H1 (cell line): ENCODE measurements around the gene FNIP2.
"Not testable (repeated sequence)": the region's sequence is repeated elsewhere in the genome, so short reads cannot be mapped to it uniquely, and the experiment has no call there.

Source experiments
- ATF2 ChIP-seq: IDR thresholded peaks from 2 replicates; pipeline ENCODE4 v1.6.1; 2012; ENCODE audit warnings: low read length, inconsistent platforms
- CTCF ChIP-seq, 3 experiments: IDR thresholded peaks; 1 replicate in 2 of 3; 2 replicates in 1 of 3; pipeline versions ENCODE4 v1.5.1 to v1.6.1; 2011; ENCODE audit warnings: low read length in 3 of 3, mild to moderate bottlenecking in 3 of 3, inconsistent platforms in 2 of 3, low read depth in 1 of 3, moderate library complexity in 1 of 3; ENCODE audit not compliant: insufficient read depth in 1 of 3; ENCODE audit errors: control extremely low read depth in 1 of 3
- EGR1 ChIP-seq: IDR thresholded peaks from 2 replicates; pipeline ENCODE4 v1.6.1; 2011; ENCODE audit warnings: low read depth, low read length, borderline replicate concordance
- EP300 ChIP-seq, 2 experiments: IDR thresholded peaks; 1 replicate in 1 of 2; 2 replicates in 1 of 2; pipeline ENCODE4 v1.6.1; 2011 to 2012; ENCODE audit warnings: low read depth in 2 of 2, low read length in 2 of 2, mild to moderate bottlenecking in 2 of 2, borderline replicate concordance in 1 of 2, inconsistent platforms in 1 of 2, moderate library complexity in 1 of 2
- HDAC6 ChIP-seq: IDR thresholded peaks from one replicate; pipeline ENCODE4 v1.7.1; 2012; ENCODE audit warnings: low read depth, mild to moderate bottlenecking, inconsistent platforms, low read length, moderate library complexity
- POLR2A ChIP-seq, 2 experiments: IDR thresholded peaks; 1 replicate in 1 of 2; 2 replicates in 1 of 2; pipeline ENCODE4 v1.6.1; 2011; ENCODE audit warnings: low read depth in 2 of 2, low read length in 2 of 2, mild to moderate bottlenecking in 2 of 2; ENCODE audit errors: control extremely low read depth in 1 of 2
- RAD21 ChIP-seq, 2 experiments: IDR thresholded peaks in 1 of 2; conservative IDR thresholded peaks in 1 of 2; 2 replicates each; pipeline ENCODE4 v1.6.1; 2011; ENCODE audit warnings: low read depth in 2 of 2, low read length in 2 of 2, improper control_type of control experiment in 1 of 2, inconsistent platforms in 1 of 2, mild to moderate bottlenecking in 1 of 2, moderate library complexity in 1 of 2
- SUZ12 ChIP-seq: fragments of 200-600 bp; sonication (generic); IDR thresholded peaks from 2 replicates; pipeline ENCODE4 v1.6.1; 2012; ENCODE audit warnings: mild to moderate bottlenecking, inconsistent platforms, low read length, moderate library complexity, mixed read lengths
- YY1 ChIP-seq: IDR thresholded peaks from 2 replicates; pipeline ENCODE4 v1.6.1; 2011; ENCODE audit warnings: low read depth, mild to moderate bottlenecking, low read length
- TF ChIP-seq, protein P1 (sequence below): fragments of 300-600 bp; sonication (generic); IDR thresholded peaks from 2 replicates; pipeline ENCODE4 v1.7.1; 2012; ENCODE audit warnings: low read length, moderate library complexity, mild to moderate bottlenecking, inconsistent platforms; ENCODE audit not compliant: insufficient replicate concordance

- TF ChIP-seq POLR2A (IDR thresholded peaks at IDR 0.05; ENCODE audit: control extremely low read depth in 1 of 2, low read depth in 2 of 2, low read length in 2 of 2); EGR1; SUZ12; CTCF (IDR thresholded peaks at IDR 0.05; ENCODE audit: control extremely low read depth in 1 of 3, insufficient read depth in 1 of 3, low read depth in 1 of 3, low read length in 3 of 3); EP300 (IDR thresholded peaks at IDR 0.05; ENCODE audit: borderline replicate concordance in 1 of 2, low read depth in 2 of 2, low read length in 2 of 2); ATF2; RAD21 (IDR thresholded peaks at IDR 0.05 in 1 of 2, conservative IDR thresholded peaks at IDR 0.05 in 1 of 2; ENCODE audit: low read depth in 2 of 2, low read length in 2 of 2); HDAC6; YY1: not testable (repeated sequence)
- TF ChIP-seq, protein P1, sequence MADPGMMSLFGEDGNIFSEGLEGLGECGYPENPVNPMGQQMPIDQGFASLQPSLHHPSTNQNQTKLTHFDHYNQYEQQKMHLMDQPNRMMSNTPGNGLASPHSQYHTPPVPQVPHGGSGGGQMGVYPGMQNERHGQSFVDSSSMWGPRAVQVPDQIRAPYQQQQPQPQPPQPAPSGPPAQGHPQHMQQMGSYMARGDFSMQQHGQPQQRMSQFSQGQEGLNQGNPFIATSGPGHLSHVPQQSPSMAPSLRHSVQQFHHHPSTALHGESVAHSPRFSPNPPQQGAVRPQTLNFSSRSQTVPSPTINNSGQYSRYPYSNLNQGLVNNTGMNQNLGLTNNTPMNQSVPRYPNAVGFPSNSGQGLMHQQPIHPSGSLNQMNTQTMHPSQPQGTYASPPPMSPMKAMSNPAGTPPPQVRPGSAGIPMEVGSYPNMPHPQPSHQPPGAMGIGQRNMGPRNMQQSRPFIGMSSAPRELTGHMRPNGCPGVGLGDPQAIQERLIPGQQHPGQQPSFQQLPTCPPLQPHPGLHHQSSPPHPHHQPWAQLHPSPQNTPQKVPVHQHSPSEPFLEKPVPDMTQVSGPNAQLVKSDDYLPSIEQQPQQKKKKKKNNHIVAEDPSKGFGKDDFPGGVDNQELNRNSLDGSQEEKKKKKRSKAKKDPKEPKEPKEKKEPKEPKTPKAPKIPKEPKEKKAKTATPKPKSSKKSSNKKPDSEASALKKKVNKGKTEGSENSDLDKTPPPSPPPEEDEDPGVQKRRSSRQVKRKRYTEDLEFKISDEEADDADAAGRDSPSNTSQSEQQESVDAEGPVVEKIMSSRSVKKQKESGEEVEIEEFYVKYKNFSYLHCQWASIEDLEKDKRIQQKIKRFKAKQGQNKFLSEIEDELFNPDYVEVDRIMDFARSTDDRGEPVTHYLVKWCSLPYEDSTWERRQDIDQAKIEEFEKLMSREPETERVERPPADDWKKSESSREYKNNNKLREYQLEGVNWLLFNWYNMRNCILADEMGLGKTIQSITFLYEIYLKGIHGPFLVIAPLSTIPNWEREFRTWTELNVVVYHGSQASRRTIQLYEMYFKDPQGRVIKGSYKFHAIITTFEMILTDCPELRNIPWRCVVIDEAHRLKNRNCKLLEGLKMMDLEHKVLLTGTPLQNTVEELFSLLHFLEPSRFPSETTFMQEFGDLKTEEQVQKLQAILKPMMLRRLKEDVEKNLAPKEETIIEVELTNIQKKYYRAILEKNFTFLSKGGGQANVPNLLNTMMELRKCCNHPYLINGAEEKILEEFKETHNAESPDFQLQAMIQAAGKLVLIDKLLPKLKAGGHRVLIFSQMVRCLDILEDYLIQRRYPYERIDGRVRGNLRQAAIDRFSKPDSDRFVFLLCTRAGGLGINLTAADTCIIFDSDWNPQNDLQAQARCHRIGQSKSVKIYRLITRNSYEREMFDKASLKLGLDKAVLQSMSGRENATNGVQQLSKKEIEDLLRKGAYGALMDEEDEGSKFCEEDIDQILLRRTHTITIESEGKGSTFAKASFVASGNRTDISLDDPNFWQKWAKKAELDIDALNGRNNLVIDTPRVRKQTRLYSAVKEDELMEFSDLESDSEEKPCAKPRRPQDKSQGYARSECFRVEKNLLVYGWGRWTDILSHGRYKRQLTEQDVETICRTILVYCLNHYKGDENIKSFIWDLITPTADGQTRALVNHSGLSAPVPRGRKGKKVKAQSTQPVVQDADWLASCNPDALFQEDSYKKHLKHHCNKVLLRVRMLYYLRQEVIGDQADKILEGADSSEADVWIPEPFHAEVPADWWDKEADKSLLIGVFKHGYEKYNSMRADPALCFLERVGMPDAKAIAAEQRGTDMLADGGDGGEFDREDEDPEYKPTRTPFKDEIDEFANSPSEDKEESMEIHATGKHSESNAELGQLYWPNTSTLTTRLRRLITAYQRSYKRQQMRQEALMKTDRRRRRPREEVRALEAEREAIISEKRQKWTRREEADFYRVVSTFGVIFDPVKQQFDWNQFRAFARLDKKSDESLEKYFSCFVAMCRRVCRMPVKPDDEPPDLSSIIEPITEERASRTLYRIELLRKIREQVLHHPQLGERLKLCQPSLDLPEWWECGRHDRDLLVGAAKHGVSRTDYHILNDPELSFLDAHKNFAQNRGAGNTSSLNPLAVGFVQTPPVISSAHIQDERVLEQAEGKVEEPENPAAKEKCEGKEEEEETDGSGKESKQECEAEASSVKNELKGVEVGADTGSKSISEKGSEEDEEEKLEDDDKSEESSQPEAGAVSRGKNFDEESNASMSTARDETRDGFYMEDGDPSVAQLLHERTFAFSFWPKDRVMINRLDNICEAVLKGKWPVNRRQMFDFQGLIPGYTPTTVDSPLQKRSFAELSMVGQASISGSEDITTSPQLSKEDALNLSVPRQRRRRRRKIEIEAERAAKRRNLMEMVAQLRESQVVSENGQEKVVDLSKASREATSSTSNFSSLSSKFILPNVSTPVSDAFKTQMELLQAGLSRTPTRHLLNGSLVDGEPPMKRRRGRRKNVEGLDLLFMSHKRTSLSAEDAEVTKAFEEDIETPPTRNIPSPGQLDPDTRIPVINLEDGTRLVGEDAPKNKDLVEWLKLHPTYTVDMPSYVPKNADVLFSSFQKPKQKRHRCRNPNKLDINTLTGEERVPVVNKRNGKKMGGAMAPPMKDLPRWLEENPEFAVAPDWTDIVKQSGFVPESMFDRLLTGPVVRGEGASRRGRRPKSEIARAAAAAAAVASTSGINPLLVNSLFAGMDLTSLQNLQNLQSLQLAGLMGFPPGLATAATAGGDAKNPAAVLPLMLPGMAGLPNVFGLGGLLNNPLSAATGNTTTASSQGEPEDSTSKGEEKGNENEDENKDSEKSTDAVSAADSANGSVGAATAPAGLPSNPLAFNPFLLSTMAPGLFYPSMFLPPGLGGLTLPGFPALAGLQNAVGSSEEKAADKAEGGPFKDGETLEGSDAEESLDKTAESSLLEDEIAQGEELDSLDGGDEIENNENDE, result not testable (repeated sequence)
Measured at GRCh38 chr4:158746537-158746936, 22.3 kb upstream of the FNIP2 start.
